ENCODE data around the gene DLGAP1.

DLGAP1 gene

DNA sequence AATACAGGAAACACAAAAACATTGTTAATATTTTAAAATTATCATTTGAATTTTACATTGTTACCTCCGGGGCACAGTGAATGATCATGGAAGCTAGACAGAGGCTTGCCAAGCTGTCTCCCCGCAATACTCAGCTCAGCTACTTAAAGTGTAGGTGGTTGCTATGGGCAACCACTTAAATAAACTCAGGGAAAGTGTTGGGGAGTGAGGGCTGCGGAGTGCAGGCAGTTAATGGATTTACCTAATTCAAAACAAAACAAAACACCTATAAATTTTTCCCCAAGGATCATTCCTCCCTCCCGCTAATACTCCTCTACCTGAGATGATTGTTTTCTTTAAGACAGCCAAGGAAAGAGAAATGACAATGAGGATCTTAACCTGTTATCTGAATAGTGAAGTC lies 655.6 kb downstream of the DLGAP1 start:
- DNase-seq = no peak

DNA sequence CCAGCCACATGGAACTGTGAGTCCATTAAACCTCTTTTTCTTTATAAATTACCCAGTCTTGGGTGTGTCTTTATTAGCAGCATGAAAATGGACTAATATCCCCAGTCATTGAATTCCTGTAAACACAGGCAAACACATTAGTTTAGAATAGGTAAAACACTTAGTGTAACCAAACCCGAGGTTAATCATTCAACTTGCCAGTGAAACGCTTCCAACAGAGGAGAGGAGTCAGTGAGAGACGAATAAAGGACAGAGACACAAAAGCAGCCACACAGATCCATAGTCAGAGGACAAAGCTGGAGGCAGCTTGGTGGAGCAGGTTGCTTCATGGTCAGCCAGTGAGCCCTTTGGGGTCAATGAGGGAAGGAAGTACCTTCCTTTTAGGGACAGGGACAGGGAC lies 657.1 kb downstream of the DLGAP1 start:
- no peak for DNase-seq

DNA sequence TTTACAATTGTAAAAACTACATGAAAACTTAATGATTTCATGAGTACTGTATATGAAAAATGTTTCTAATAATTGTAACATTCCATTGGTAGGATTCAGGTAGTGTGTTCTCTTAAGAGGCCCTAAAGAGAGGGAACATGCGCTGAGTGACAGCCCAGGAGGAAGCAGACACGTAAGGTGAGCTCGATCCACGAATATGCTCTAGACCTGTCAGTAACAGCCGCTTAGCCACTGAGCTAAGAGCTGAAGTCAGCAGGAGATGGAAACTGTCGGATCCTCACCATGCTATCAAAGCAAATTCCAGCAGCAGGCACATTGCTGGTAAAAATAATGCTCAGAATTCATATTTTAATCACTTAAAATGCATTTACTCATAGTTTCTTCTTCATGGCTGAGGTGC lies 658.7 kb downstream of the DLGAP1 start:
- no peak for DNase-seq

DNA sequence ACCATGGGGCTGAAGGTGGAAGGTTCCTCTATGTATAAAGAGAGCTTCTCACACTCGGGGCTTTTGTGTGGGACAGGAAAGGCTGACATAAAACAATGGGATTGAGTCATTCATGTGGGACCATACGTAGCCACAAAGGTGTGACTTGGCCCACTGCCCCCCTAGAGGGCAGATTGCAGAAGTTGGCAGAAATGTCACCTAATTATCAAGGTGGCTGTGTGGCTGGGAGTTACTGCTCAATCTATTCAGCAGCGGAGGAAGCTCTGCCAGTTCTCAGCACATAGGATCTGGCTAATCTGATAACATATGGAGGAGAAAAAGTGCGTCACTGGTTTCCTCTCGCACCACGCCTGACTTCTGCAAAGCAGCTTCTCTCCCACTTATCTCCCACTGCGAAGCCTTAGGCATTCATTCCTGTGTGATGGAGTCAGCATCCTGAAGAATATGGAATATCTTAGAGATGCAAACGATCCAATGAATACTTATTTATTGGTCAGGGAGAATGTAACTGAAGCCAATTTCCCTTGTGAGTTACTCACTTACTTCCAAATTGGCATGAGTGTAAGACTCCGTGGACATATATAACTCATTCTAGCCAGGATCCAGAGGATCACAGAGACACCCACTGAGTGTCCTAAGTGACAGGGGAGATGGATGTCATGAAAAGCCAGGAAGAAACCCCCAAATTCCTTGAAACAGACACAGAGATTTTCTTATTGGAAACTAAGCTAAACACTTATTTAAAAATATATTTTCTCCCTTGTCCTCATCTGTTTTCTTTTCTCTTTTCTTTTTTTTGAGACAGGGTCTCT lies 660.4 kb downstream of the DLGAP1 start:
- peak; percentile 1 for DNase-seq

DNA sequence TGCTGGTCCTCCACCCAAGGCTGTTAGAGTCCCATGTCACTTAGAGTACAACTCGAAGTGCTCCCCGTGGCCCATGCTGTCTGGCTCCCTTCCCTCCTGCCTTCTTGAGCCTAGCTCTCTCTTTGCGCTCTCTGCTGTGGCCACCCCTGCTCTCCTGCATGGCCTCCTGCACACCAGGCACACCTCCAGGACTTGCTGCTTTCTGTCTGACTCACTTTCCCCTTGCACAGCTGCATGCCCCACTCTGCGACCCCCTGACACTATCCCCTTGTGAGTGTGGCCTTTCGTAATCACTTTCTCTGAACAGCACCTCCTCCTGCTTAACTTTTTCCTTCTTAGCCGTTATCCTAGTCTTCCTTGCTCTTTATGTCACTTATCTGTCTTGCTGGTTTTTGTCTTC lies 661.6 kb downstream of the DLGAP1 start:
- DNase-seq = no peak

DNA sequence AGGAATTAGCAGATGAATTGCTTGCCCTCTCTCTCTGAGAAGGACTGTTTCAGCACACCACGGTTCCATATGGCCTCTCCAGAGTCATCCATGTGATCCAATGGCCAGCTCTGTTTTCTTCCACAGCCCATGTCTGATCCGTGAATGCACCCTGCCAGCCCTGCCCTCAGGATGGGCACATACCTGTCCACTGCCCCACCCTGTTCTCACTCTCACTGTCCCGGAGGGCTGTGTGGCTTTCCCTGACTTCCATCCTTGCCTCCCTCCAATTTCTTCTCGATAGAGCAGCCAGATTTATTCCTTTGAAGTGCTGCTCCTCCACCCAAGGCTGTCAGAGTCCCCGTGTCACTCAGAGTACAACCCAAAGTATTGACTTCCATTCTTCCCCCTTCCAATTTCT lies 662.0 kb downstream of the DLGAP1 start:
- DNase-seq = no peak

DNA sequence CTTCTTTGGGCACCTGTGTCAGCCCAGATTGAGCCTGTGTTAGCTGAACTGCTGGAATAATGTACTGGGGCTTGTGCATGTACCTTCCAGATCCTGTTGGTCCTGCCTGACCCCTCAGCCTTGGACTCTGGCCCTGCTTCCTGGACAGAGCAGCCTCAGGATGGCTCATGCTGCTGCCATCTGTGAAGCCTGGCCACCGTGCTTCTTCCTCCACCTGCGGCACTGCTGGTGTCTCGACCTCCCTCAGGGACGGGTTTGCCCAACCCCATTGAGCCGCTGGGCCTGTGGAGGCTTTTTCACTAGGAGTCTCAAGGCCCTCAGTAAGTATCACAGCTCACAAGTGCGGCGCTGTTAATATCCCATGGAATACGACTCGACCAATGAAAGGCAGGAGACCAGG lies 662.4 kb downstream of the DLGAP1 start:
- no peak for DNase-seq

DNA sequence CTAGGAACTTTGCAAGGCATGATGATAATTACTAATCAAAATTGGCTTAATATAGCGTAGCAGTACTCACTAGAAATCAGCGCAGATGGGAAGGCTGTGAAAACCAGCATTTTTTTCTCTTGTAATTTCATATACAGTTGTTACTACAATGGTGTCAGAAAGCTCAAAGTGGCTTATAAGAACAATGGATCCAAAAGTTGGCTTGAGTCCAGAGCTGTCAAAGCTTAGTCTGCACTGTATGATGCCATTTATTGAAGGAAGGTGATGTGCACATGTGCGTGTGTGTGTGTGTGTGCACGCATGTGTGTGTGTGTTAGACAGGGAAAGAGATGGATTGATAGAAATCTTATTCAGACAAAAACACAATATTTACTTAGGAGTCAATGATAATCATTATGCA lies 663.9 kb downstream of the DLGAP1 start:
- no peak for DNase-seq

DNA sequence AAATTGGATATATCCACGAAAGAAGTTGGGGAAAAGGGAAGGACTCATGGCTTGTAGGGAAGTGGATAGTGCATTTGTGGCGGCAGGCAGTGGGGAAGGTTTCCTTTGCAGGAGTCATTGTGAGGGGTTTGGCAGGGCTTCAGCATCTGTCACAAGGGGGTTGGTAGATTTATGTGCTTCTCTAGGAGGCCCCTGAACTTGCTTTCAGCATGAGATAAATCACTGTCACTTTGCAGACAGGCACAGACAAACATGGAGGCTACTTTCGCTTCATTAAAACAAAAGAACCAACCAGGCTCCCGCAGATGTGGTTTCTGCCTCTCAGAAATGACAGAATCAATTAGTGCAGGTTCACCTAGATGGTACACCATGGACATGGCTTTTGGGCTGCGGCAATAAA lies 664.4 kb downstream of the DLGAP1 start:
- no peak for DNase-seq

DNA sequence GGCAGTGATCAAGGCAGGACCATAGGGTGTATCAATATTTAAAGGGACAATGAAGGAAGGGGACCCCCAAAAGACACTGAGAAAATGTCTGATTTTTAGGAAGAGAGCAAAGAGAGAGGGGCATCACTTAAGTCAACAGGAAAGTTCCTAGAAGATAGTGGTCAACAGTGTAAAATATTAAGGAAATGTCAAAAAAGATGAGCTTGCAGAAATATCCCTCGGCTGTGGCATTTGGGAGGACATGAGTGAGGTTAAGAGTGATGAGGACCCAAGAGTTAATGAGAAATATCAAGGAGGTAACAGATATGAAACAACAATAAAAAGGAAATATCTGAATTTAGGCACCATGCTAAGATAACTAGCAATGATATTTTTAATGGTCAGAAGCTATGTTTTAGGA lies 665.6 kb downstream of the DLGAP1 start:
- DNase-seq = no peak

DNA sequence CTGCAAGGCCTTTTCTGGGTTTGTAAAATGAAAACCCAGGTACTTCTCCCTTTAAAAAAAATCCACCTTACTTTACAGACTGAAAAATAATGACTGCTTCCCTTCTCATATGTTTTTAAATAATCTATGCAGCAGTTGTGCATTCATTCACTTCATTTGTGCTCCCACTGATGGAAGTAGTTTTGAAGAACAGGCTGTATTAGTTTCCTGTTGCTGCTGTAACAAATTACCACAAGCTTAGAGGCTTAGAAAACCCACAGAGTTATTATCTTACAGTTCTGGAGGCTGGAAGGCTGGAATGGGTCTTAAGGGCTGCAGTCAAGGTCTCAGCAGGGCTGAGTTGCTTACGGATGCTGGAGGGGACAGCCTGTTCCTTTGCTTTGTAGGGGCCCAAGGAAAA lies 670.2 kb downstream of the DLGAP1 start:
- DNase-seq = no peak

DNA sequence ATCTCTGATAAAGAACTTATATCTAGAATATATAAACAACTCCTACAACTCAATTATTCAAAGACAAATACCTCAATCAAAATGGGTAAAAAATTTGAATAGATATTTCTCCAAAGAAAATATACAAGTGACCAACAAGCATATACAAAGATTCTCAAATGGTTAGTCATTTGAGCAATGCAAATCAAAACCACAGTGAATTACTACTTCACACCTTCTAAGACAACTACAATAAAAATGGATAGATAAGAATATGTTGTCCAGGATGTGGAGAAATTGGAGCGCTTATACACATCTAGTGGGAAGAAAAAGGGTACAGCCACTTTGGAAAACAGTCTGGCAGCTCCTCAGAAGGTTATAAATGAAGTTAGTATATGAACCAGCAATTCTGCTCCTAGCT lies 672.2 kb downstream of the DLGAP1 start:
- no peak for DNase-seq

DNA sequence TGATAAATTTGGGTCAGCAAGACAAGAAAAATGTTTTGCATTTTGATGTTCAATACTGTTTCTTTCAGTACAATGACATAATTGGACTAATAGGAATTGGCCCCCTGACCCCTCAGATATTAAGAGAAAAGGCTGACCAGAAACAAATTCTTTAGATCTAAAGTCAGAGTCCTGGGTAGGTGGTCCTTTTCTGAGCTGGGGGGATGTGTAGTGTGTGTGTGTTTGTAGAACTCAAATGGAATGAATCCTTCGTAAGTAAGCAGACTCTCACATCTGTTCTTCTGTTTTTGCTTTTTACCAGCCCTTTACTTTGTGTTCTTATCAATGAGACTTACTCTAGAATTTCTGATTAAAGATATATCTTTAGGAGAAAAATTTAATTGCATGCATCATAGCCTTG lies 677.4 kb downstream of the DLGAP1 start:
- DNase-seq = no peak

DNA sequence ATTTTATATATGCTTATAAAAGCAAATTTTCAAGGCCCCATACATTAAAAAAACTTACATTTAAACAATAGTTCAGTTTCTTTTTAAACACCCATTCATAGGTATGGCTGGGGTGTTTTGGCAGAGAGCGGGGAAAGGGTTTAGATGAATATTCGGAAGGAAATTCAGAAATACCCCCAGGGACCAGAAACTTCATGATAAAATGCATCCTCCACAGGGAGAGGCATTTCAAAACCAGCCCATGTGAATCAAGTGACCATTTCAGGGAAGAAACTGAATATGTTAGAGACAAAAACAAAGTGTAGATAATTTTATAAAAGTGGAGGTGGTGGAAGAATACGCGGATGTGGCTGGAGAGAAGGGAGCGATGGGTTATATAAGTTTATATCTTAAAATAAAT lies 678.0 kb downstream of the DLGAP1 start:
- DNase-seq = no peak

DNA sequence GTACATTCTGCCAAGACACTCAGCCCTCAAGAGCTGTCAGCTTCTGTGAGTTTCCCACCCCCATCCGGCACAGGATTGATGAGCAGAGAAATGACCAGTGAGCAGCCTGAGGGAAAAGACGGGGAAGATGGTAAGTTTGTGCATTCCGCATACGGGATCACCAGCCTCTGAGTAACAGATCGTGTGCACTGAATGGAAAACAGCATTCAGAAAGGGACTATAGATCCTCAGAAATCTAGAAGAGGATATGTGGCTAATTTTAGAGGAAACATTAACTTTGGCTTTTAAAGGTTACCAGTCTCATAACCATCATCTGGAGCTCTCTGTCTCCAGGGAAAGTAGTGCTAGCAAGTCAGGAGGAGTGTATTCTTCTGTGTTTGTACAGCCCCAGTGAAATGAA lies 679.1 kb downstream of the DLGAP1 start:
- DNase-seq = no peak

DNA sequence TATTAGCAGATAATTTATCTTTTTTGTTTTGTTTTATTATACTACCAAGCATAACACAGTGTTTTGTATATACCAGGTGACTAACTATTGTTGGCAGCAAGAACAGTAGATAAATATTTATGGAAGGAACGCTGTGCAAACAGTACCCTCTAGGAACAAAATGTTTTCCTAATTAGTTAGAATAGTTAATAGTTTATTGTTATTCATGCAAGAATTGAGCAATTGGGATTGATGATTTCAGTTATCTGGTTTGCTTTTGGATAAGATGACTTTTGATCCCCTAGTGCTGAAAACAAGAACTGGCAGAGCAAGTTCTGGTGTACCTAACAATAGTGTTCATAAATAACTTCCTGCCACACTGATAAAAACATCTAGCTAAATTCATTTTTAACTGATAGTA lies 681.8 kb downstream of the DLGAP1 start:
- no peak for DNase-seq

DNA sequence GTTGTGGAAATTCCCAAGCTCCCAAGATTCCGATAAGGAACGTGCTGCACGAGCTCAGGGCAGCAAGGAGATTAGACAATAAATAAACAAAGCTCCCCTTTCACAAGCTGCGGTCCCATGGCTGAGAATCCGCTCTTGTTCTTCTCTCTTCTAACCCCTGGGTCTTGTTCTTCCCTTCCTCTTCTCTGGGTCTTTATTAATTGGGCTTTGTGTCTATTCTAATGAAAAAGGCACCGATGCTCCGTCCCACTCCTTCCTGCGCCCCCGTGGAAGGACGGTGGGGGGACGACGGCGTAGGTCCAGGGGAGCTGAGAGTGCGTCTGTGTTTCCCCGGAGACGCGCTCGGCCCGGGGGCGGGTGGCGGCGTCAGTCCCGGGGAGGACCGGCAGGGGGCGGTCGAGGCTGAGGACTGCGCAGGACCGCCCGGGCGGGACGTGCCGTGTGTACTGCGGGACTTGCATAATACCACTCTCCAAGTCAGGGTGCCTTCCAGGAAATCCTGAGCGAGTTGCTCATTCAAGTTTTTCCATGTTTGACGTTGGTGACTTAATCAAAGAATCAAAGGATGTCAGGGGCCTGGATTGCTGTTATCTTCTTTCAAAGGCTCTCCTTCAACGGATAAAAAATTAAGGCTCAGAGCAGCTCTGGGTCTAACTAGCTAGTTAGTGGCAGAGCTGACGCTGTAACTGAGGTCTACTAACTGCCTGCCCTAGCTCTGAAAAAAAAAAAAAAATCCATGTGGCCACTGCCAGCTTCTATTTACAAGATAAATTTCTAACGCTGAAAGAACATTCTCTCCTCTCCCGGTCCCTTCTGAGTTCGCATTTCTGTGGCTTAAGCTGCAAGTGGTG lies 683.8 kb downstream of the DLGAP1 start:
- peak; percentile 39 for DNase-seq

DNA sequence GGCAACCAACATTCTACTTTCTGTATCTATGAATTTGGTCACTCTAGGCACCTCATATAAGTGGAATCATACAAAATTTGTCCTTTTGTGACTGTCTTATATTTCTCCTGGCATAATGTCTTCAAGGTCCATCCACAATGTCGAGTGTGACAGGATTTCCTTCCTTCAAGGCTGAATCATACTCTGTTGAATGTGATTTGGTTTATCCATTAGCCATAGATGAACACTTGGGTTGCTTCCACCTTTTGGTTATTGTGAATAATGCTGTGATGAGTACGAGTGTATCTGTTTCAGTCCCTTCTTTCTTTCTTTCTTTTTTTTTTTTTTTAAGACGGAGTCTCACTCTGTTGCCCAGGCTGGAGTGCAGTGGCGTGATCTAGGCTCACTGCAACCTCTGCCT lies 693.8 kb downstream of the DLGAP1 start:
- DNase-seq = no peak

DNA sequence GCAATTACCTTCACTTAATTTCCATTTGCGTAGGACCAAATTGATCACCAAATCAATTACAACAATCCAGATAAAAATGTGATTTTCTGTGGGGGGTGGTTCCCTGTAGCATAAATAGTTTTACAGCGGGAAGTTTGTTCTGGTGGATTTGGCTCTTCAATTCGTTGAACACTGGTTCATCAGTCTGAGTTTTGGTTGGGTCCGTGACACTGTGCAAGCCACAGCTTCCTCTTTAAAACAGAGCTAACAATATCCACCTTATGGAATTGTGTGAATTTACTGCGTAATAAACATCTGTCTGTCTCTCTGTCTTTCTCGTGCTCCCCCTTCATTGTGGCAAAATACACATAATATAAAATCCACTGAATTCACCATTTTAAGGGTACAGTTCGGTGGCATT lies 694.4 kb downstream of the DLGAP1 start:
- no peak for DNase-seq

DNA sequence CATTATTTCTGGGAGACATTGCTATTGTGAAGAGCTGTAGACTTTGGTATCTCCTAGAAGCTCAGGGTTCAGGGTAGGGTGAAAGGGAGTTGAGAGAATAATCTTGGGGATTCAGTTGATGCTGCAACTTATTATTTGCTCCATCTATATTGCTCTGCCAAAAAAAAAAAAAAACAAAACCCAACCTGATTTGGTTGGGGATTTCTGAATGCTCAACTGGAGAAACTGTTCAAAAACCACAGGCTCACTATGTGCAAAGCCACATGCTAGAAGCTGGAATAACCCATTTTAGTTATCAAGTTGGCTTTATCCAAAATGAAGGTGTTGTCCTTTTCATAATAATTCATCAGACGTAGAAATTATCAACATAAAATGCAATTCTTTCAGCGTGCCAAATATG lies 696.0 kb downstream of the DLGAP1 start:
- no peak for DNase-seq

DNA sequence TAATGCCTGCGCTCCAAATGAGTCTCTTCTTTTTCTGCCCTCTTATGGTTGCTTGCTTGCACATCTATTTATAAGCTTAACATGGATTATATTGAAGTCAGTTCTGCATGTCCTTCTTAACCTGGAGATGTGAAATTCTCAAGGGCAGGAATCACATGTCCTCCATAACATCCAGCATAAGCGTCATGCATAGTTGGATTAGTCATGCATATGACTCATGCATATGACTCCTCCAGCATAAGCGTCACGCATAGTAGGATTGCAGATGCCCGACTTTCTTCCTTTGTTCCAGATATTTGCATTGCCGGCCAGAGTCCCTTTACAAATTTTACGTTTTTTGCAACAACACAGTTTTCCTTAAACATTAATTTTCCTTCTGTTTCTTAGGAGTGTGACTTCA lies 696.6 kb downstream of the DLGAP1 start:
- no peak for DNase-seq

DNA sequence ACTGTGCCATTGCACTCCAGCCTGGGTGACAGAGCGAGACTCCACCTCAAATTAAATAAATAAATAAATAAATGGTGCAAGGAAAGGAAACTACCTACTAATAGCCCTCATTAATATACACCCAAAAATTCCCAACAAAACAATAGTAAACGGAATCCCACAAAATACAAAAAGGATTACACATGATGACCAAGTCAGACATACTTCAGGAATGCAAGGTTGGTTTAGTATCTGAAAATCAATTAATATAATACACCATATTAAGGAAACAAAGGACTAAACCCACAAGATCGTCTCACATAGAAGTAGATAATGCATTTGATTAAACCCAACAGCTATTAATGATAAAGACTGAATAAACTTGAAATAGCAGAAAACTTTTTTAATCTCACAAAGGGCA lies 697.7 kb downstream of the DLGAP1 start:
- no peak for DNase-seq

DNA sequence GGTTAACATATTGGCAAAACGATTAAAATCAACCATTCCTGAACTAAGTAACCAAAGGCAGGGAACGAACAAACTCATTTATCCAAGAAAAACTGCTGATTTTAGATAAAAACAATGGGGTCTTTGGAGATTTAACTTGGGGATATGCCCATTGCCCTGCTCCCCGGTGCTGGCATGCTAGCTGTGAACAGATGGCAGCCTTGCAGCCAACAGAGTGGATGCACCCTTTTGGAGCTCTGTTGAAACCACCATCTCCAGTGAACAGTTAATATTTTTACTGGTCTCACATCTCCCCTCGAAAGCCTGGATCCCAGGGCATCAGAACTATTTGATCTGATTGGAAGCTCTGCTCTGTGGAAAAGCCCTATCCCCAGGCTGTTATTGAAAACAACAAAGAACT lies 702.0 kb downstream of the DLGAP1 start:
- DNase-seq = no peak

DNA sequence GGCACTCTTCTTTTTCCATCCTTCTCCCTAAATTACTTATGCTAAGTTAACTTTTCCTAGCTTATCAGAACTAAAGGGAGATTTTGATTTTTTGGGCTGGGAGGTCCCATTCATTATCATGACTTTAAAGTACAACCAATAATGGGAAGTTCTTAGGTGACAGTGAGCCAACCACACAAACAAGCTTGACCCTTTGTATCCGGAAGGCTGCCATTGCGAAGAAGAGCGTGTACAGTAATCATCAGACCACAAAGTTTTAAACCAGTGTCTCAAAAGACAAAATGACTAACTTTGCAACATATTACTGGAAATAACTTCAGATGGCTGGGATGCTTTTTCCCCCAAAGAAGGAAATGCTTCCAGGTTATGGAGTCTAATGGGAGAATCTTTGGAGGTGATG lies 707.0 kb downstream of the DLGAP1 start:
- no peak for DNase-seq
